ENCODE results near the gene DDX31.
A peak's percentile ranks its signal among the peaks of the same experiment; 100 is the strongest.
"Not testable (repeated sequence)": the region's sequence is repeated elsewhere in the genome, so short reads cannot be mapped to it uniquely, and the experiment has no call there.

Gene DDX31

DNA sequence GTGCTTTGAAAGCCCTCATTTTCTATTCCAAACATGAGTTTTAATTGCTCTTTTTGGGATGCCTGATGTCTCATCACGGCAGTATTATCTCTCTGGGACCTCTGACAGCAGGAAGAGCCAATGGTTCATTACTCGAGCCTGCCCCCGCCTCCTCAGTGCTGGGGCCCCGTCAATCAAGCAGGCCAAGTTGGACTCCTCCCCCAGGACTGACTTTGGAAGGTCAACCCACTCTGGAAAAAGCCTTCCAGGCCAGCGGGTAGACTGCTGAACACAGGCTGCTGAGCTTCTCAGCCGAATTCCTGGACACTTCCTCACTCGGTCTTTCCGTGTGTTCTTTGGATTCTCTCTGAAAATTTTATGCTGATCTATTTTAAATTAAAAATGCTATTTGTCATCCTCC lies 96.9 kb downstream of the DDX31 start:
- no peak for DNase-seq

DNA sequence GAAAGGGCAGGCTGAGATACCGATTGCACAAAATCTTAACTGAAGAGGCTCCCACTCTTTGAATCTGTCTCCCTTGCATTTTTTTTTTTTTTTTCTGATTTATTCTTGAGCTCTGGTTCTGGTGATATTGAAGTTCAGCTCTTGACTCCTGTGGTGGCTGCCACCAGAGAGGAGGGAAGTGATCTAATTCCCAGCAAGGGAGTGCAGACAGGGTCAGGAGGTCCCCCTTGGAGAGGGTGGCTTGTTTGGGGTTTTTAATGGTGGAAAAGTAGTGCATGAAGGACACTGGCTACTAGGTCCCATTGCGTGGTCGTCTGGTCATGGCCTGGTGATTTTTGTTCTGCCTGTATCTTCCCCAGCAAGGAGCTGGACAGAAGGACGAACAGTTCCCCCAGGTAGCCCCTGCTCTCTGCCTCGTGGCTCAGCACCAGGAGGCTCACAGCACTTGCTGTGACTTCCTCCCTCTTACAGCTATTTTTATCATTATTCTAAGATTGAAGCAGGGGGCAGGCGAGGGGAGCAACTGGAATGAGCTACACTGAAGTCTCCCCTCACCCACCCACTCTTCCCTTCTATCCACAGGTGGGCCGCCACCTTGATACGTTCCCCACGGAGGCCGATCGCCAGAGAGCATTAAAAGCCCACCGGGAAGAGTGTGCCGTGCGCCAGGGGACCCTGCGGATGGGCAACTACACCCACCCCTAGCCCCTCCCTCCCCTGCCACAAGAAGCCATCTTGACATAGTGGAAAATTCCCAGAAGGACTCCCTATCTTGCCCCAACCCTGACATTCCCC lies 97.8 kb downstream of the DDX31 start:
- DNase-seq, result no peak

DNA sequence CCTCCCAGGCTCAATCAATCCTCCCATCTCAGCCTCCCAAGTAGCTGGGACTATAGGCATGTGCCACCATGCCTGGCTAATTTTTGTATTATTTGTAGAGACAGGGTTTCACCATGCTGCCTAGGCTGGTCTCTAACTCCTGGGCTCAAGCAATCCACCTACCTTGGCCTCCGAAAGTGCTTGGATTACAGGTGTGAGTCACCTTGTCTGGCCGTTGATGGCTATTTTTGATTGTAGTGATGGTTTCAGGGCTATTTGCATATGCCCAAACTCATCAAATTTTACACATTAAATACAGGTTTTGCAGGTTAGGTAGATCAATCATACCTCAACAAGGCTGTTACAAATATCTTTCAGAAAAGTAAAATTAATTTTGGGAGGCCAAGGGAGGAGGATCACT lies 101.0 kb downstream of the DDX31 start:
- DNase-seq, result not testable (repeated sequence)

DNA sequence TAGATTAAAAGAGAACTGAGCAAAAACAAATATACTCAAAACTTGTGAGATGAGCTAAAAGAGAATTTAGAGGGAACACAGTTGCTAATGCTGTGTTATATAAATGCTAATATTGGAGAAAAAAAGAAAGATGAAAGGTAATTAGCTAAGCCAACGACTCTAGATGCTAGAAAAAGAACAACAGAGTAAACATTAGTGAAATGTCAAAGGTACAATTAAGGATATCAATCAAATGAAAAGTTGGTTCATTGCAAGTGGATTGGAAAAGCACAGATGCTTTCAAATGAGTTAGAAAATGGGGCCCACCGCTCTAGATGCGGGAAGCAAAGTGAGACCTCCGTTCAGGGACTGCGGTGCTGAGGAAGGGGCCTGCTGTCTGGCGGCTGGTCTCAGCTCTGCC lies 105.3 kb downstream of the DDX31 start:
- DNase-seq, result no peak

DNA sequence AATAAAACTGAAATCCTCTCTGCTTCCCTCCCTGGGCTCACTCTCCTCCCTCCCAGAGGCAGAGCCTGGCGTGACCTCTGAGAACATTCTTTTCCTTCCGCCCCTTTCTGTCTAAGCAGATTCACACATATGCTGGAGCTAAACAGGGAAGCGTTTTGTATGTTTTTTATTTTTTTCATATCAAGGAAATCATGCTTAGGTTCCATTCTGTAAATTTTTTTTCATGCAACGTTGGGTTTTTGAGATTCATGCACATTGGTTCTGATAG lies 107.5 kb downstream of the DDX31 start:
- no peak for DNase-seq

DNA sequence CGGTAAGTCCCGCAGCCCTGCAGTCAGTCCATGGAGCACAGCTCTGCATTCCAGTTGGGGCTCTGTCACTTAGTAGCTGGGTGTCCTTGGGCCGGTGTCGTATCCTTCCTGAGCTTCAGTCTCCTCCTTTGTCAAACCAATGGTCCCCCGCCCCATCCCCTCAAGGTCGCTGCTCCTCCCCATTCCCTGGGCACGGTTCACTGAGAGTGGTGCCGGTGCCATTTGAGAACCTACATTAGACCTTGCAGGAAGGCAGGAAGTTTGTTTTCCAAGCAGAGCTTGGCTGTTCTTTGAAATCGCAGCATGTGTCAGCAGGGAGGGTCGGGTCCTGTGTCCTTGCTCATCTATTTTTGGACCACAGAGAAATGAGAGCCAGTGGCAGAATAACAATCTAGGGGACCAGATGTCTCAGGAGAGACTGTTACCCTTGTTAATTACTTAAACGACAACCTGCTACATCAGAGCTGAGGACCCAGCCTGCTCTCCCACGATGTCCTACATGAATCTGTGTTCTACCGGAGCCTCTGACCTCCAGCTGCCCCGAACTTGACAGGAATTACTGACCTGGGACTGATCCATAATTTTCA lies 109.1 kb downstream of the DDX31 start:
- no peak for DNase-seq

DNA sequence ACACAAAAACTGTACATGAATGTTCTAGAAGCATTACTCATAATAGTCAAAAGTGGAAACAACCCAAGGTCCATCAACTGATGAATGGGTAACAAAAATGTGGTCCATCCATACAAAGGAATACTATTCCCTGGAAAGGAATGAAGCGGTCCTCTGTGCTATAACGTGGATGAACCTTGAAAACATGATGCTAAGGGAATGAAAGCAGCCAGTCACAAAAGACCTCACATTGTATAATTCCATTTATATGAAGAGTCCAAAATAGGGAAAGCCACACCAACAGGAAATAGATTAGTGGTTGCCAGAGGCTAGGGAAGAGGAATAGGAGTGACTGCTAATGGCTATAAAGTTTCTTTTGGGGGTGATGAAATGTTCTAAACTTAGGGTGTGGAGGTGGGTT lies 110.1 kb downstream of the DDX31 start:
- no peak for DNase-seq

DNA sequence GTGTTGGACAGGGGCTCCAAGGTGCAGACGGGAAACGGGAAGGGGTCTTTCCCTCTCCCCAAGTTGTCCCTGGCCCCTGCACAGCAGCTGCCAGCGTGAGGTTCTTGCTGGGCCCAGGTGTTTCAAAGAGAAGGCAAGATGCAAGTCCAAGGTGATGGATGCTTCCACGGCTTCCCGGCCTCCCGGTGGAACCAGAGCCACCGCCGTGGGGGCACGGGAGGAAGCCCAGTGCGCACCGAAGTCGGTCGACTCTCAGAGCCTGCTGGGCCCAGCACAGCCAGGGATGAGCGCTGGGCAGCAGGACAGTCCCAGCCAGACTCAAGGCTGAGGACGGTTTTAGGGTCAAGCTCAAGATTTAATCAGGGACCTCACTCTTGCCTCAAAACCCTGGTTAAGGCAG lies 112.6 kb downstream of the DDX31 start:
- DNase-seq, result no peak

DNA sequence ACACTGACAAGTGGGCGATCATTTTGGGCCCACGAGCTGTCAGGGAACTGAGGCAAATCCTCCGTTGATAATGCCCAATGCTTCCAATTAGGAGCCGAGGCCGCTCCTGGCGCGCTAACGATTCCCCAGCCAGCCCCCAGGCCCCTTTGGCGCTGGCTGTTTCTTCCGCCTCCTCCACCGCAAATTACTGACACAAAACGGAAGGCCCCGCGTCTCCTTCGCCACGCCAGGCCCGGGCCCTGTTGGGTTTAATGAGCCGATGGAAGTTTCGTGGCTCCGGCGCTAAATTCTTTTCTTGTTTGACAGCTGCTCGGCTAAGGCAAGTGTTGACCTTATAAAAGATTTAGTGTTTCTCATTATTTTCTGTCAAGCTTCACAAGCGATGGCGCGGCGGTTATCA lies 113.1 kb downstream of the DDX31 start:
- DNase-seq, result no peak

DNA sequence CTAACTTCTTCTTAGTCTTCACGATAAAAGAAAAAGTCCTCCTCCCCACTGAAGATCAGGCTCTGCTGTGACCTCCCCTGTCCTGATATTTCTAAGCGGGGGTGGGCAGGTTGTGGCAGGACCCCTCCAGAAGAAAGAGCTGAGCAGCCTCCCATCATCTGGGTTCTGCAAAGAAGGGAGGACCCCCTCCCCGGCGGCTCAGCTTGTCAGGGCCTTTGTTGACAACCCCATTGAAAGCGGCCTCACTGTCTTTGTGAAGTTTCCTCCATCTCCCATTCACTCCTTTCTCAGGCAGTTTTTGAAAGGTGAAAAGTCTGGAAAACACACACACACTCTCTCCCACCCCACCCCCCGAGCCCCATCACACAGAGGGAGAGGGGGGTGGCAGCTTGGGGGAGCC lies 113.5 kb downstream of the DDX31 start:
- DNase-seq, result no peak

DNA sequence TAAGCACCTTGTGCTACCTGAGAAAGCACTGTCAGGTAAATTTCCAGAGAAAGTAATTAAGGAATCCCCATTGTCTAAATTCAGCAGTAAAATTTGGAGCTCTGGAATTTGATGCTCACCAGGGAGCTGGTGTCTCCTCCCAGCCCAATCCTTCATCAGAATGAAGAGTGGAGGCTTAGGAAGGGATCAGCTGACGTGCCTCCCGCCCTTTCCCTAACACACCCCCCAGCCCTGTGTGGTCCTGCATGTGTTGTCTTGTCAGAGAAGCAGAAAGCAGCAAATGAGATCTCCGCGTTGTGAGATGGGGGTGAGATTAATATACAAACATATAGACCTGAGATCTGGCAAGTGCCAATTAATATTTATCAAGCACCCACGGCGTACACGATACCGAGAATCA lies 114.3 kb downstream of the DDX31 start:
- no peak for DNase-seq

DNA sequence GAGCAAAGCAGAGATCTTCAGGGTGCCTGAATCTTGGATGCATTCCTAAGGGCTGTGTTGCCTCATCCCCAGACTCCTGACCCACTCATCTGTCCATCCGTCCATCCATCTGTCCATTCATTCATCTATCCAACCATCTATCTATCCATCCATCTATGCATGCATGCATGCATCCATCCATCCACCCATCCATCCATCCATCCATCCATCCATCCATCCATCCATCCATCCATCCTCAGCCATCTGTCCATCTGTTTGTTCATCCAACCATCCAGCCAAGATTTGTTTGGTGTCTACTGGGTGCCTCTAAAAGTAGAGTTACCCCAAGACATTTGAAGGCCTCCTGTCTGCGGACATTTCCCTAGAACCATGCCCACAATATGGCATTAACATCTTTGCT lies 115.0 kb downstream of the DDX31 start:
- no peak for DNase-seq

DNA sequence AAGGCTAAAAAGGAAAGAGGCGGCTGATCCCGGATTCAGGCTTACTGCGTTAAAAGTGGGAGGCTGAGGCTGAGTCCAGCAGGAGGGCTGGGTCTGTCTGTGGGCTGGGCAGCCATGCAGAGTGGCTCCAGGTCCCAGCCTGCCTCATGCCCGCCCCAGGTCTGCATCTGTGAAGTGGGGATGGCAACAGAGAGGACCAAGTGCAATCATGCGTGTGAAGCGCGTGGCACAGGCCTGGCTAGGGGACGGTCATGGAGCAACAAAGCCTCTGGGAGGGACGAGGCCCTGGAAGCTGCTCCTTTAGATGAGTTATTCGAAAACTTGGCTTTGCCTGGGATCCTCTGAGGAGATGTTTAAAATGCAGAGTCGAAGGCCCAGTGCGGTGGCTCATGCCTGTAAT lies 117.7 kb downstream of the DDX31 start:
- no peak for DNase-seq

DNA sequence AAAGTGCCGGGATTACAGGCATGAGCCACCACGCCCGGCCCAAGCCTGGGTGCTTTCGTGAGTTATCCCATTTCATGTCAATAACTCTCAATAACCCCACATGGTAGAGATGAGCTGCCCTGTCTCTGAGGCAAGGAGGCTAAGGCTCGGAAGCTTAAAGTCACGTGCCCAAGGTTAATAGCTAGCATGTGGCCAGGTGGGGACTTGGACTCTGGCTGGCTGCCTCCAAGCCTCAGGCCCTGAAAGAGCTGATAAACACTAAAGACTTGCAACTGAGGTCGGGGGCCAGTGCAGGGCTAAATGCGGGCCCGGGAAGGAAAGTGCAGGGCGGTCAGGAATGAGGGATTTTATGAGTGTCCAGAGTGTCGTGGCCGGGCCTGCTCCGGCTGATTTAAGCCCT lies 118.2 kb downstream of the DDX31 start:
- no peak for DNase-seq

DNA sequence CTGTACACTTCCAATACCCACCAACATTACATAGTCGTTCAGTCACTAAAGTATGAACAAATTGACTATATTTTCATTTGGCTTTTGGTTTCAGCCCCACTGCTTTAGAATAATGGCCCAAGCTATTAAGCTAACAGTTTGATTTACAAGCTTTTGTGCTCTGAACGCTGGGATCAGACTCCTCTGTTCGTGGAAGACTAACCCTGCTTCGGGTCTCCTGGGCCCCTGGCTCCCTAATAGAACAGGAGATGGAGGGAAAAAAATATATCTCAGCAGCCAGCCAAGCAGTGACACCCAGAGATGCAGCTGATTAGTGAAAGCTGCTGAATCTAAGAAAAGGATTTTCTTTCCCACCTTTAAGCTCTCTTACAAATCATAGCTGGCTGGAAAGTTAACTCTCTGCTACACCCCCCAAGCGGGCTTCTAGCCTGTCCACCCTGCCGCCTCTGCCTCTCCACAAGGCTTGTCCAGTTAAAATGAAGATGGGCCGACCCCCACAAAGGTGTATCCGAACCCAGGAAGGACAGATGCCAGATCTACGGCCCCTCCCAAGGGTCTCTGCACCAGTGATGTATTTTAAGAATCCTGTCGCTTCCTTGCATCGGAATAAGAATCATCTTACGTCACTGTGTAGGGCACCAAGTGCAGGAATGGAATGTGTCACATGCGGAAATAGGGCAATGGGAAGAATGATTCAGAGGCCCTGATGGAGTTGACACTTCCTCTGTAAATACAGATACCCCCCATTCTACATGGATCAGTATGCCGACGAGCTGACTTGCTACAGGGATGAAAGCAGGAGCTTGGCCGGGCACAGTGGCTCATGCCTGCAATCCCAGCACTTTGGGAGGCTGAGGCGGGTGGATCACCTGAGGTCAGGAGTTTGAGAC lies 120.8 kb downstream of the DDX31 start:
- no peak for DNase-seq

DNA sequence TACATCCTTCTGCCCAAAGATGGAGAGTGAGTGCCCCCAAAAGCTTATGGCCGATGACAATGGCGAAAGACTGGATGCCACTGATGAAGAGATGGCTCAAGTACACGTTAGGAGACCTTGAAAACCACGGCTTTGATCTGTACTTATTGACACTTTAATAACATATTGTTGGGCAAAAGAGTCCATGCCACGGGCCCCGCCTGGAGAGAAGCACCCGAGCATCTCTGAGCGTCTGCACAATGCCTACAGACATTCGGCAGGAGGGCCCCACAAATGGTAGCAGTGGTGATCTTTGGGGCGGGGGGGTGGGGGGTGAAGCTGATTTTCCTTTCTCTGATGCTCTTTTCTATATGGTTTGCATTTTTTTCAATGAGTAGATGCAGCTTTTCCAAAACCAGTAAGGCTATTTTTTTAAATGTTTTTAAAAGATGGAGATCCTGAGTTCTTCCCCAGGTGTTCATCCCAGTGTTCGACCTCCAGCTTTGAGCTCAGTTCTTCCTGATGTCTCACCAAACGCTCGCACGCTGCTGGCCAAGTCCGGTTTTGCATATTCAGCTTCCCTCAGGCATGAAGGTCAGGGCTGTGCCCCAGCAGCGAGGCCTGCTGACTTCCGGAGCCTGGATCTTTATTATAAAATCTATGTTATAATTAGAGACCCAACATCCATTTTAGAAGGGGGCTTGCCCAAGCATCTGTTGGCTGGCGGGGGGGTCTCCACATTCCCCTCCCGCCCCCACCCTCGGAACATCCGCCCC lies 121.6 kb downstream of the DDX31 start:
- DNase-seq, result peak; percentile 12

DNA sequence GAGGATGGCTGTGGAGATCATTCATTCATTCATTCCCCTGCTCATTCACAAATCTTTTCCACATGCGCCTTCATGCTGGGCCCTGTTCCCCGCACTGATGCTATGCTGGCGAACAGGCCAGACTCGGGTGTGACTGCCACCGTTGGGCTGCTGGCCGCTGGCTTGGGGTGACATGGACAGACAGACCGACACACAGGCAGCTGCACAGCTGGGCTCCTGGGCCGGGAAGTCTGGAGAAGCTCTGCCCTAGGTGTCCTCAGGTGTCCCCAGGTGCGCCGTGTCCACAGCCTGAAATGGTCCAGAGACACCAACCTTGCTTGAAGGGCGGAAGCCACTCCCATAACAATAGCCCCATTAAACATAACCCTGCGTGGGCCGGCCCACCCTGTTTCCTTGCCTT lies 122.3 kb downstream of the DDX31 start:
- no peak for DNase-seq

DNA sequence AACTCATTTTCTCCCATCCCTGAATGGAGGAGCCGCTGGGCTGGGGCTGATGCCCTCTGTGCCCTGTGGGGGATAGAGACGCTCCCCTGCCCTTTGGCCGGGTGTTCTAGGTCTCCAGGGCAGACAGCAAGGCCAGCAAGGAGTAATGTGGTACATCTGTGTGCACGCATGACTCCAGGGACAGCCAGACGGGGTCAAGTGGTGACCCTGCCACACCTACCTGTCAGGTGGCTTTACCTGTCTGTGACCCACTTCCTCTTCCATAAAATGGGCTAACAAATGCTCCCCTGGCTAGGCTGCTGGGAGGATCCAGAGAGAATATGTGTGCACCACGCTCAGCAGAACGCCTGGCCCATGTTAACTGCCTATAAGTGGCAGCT lies 122.7 kb downstream of the DDX31 start:
- peak; percentile 20 for DNase-seq

DNA sequence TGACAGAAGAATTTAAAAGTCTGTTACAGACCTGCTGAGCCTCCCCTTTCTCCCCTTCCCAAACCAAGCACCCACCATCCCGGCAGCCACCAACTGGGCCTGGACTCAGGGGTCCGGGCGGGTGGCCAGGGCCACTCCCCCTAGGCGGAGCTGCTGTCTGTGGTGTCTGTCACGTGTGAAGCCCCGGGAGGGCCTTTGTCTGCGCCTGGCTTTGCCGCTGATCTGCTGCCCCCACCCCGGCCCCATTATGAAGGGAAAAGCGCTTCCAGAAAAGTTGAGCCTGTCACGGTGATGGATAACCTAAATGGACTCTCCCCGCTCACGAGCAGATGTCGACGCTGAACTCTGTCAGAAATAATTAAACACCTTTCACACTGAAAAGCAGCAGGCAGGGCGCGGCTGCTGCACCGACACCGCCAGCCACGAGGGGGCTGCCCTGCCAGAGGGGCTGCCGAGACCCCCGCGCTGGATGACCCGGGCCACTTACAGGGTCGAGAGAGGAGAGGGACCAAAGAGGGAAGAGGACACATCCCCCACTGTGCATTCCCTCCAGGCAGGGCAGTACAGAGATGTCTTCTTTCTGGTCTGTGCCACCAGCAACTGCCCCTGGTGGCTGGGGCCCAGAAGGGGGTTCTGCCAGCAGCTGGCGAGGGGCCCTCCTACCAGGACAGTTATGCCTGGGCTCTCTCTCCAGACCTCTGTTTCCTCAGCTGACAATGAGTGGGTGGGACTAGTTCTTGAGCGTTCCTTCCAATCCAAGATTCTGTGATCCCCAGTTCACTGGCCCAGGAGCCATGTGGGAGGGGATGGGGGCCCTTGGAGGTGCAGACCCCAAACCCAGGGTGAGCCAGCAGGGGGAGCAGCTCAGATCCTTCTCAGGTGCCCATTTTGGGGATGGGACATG lies 123.4 kb downstream of the DDX31 start:
- peak; percentile 62 for DNase-seq

DNA sequence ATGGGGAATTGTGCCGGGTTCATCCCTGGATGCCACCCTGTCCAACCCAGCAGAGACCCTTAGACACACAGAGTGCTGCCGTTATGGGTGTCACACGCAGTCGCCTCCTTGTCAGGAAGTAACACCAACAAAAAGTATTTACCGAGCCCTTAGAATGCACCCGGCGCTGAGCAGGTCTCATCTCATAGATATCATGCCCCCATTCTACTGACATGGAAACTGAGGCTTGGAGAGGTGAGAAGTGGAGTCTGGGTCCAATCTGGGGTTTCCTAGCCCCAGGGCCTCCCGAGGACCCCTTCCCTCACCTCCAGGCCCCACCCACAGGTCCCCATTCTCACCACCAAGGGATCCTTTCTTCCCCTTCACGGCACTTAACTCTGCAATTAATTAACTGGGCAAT lies 124.2 kb downstream of the DDX31 start:
- no peak for DNase-seq

DNA sequence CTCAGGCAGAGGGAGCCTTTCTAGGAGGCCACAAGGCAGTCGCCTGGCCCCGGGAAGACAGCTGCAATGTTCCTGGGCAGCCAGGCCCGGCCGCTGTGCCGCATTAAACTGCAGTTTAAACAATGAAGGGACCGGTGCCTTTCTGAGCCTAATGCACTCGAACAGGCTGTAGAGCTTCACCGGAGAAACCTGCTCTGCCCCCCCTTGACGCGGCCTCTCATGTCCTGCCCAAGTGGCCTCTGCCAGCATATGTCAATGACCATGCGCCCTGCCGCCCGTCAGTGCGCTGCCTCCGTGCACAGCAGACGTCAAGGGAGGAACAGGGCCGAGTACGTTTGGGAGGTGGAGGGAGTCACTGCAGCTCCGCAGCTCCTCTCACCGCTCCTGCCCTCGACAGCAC lies 125.8 kb downstream of the DDX31 start:
- peak; percentile 81 for DNase-seq

DNA sequence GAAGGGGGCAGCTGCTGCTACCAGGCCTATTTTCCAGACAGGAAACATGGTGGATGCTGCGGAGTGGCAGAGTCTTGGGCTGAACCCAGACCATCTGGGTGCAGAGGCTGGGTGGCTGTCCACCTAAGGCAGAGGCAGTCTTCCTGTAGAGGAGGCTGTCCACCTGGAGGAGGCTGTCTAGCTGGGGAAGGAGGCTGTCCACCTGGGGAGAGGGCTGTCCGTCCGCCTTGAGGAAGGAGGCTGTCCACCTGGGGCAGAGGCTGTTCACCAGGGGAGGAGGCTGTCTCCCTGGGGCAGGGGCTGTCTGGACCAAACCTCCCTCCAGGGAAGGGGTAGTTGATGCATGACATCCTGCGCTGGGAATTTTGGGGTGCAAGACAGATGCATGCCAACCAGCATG lies 126.5 kb downstream of the DDX31 start:
- DNase-seq, result no peak
